HEK293 (cell line): ENCODE measurements around the gene NEIL1.
A peak's percentile ranks its signal among the peaks of the same experiment; 100 is the strongest.
"Not testable (repeated sequence)": the region's sequence is repeated elsewhere in the genome, so short reads cannot be mapped to it uniquely, and the experiment has no call there.

Source experiments
- CTCF ChIA-PET: fragments of 350-600 bp; formaldehyde crosslinking; extraction: SDS; loops from one replicate; lab custom pipeline; 2021; ENCODE audit warnings: antibody characterized with exemption; lab: Yijun Ruan, JAX
- POLR2A ChIA-PET: fragments of 300-600 bp; formaldehyde crosslinking; extraction: SDS; loops from one replicate; lab custom pipeline; 2020; ENCODE audit warnings: antibody characterized with exemption, inconsistent platforms; lab: Yijun Ruan, JAX
- H3K27ac ChIP-seq: fragments of 200-500 bp; sonication (Bioruptor generic); 2 replicates; pipeline ENCODE4 v1.5.1; 2014; ENCODE audit warnings: low read depth, low read length, control low read depth, inconsistent platforms; ENCODE audit errors: extremely low read depth
- H3K36me3 ChIP-seq, 2 experiments: fragments of 200-500 bp in 1 of 2; sonication (Bioruptor generic) in 1 of 2; 1 replicate in 1 of 2; 2 replicates in 1 of 2; pipeline ENCODE4 v1.5.1; 2014 to 2017; ENCODE audit warnings: inconsistent platforms in 2 of 2, low read length in 2 of 2; ENCODE audit not compliant: control insufficient read depth in 2 of 2, insufficient read depth in 1 of 2
- H3K4me1 ChIP-seq: fragments of 200-500 bp; sonication (Bioruptor generic); 2 replicates; pipeline ENCODE4 v1.5.1; 2014; ENCODE audit warnings: mild to moderate bottlenecking, low read length, inconsistent platforms; ENCODE audit not compliant: control insufficient read depth, insufficient read depth
- H3K4me3 ChIP-seq: 2 replicates; pipeline ENCODE4 v1.5.1; 2011; ENCODE audit warnings: low read depth, mild to moderate bottlenecking, control low read depth, low read length, moderate library complexity
- H3K9me3 ChIP-seq: fragments of 200-500 bp; sonication (Bioruptor generic); 2 replicates; pipeline ENCODE4 v1.5.1; 2014; ENCODE audit warnings: low read depth, low read length, inconsistent platforms; ENCODE audit not compliant: control insufficient read depth, insufficient read depth
- AEBP2 ChIP-seq: fragments of 450-650 bp; formaldehyde crosslinking; IDR thresholded peaks from 2 replicates; pipeline ENCODE4 v1.5.1; 2016; ENCODE audit warnings: missing biosample characterization, missing genetic modification characterization, borderline replicate concordance
- FEZF1 ChIP-seq: fragments of 450-650 bp; formaldehyde crosslinking; IDR thresholded peaks from 2 replicates; pipeline ENCODE4 v1.5.1; 2016; ENCODE audit warnings: missing biosample characterization, missing genetic modification characterization
- HOXA7 ChIP-seq: sonication (generic); formaldehyde crosslinking; IDR thresholded peaks from 2 replicates; pipeline ENCODE4 v1.8.1; 2022; ENCODE audit warnings: missing genetic modification reagents, borderline replicate concordance
- KLF1 ChIP-seq: fragments of 450-650 bp; formaldehyde crosslinking; IDR thresholded peaks from 2 replicates; pipeline ENCODE4 v1.5.1; 2016; ENCODE audit warnings: missing biosample characterization, missing genetic modification characterization
- WT1 ChIP-seq: fragments of 450-650 bp; formaldehyde crosslinking; IDR thresholded peaks from 2 replicates; pipeline ENCODE4 v1.5.1; 2016; ENCODE audit warnings: missing biosample characterization, missing genetic modification characterization
- ZNF10 ChIP-seq: fragments of 450-650 bp; formaldehyde crosslinking; IDR thresholded peaks from 2 replicates; pipeline ENCODE4 v1.5.1; 2017; ENCODE audit warnings: missing biosample characterization, missing genetic modification characterization
- ZNF133 ChIP-seq: fragments of 450-650 bp; formaldehyde crosslinking; IDR thresholded peaks from 2 replicates; pipeline ENCODE4 v1.5.1; 2016; ENCODE audit warnings: missing biosample characterization, missing genetic modification characterization
- ZNF16 ChIP-seq: fragments of 450-650 bp; formaldehyde crosslinking; IDR thresholded peaks from 2 replicates; pipeline ENCODE4 v1.5.1; 2016; ENCODE audit warnings: low read depth, missing biosample characterization, missing genetic modification characterization
- ZNF169 ChIP-seq: fragments of 450-650 bp; formaldehyde crosslinking; IDR thresholded peaks from 2 replicates; pipeline ENCODE4 v1.5.1; 2016; ENCODE audit warnings: missing biosample characterization, missing genetic modification characterization
- ZNF175 ChIP-seq: fragments of 450-650 bp; formaldehyde crosslinking; IDR thresholded peaks from 2 replicates; pipeline ENCODE4 v1.5.1; 2016; ENCODE audit warnings: missing biosample characterization, missing genetic modification characterization
- ZNF202 ChIP-seq: fragments of 450-650 bp; formaldehyde crosslinking; IDR thresholded peaks from 2 replicates; pipeline ENCODE4 v1.5.1; 2016; ENCODE audit warnings: missing biosample characterization, missing genetic modification characterization, borderline replicate concordance
- ZNF23 ChIP-seq: fragments of 450-650 bp; formaldehyde crosslinking; IDR thresholded peaks from 2 replicates; pipeline ENCODE4 v1.5.1; 2016; ENCODE audit warnings: missing biosample characterization, missing genetic modification characterization, borderline replicate concordance
- ZNF248 ChIP-seq: fragments of 450-650 bp; formaldehyde crosslinking; IDR thresholded peaks from 2 replicates; pipeline ENCODE4 v1.5.1; 2017; ENCODE audit warnings: missing biosample characterization, missing genetic modification characterization
- ZNF26 ChIP-seq: fragments of 450-650 bp; formaldehyde crosslinking; IDR thresholded peaks from 2 replicates; pipeline ENCODE4 v1.5.1; 2016; ENCODE audit warnings: missing biosample characterization, missing genetic modification characterization
- ZNF274 ChIP-seq, 2 experiments: fragments of 200-500 bp in 1 of 2; fragments of 450-650 bp in 1 of 2; sonication (Bioruptor generic) in 1 of 2; formaldehyde crosslinking in 1 of 2; IDR thresholded peaks; 2 replicates each; pipeline versions ENCODE4 v1.5.1 to v1.6.1; 2014 to 2016; ENCODE audit warnings: borderline replicate concordance in 1 of 2, inconsistent platforms in 1 of 2, low read length in 1 of 2, missing biosample characterization in 1 of 2, missing genetic modification characterization in 1 of 2
- ZNF311 ChIP-seq: fragments of 450-650 bp; formaldehyde crosslinking; IDR thresholded peaks from 2 replicates; pipeline ENCODE4 v1.5.1; 2017; ENCODE audit warnings: missing biosample characterization, missing genetic modification characterization, borderline replicate concordance
- ZNF350 ChIP-seq: fragments of 450-650 bp; formaldehyde crosslinking; IDR thresholded peaks from 2 replicates; pipeline ENCODE4 v1.5.0; 2017; ENCODE audit warnings: missing biosample characterization, mild to moderate bottlenecking, missing genetic modification characterization
- ZNF580 ChIP-seq: fragments of 450-650 bp; formaldehyde crosslinking; IDR thresholded peaks from 2 replicates; pipeline ENCODE4 v1.5.1; 2016; ENCODE audit warnings: missing biosample characterization, missing genetic modification characterization
- ZNF664 ChIP-seq: fragments of 450-650 bp; formaldehyde crosslinking; IDR thresholded peaks from 2 replicates; pipeline ENCODE4 v1.5.1; 2016; ENCODE audit warnings: missing biosample characterization, missing genetic modification characterization
- ZNF768 ChIP-seq: fragments of 450-650 bp; formaldehyde crosslinking; IDR thresholded peaks from 2 replicates; pipeline ENCODE4 v1.5.1; 2018; ENCODE audit warnings: missing biosample characterization, mild to moderate bottlenecking, missing genetic modification characterization
- ZXDB ChIP-seq: fragments of 450-650 bp; formaldehyde crosslinking; IDR thresholded peaks from 2 replicates; pipeline ENCODE4 v1.5.1; 2016; ENCODE audit warnings: missing biosample characterization, missing genetic modification characterization
- TF ChIP-seq, protein P1 (sequence below): fragments of 450-650 bp; formaldehyde crosslinking; optimal IDR thresholded peaks from 2 replicates; pipeline ENCODE3; 2016; ENCODE audit warnings: missing biosample characterization, mild to moderate bottlenecking, missing genetic modification characterization
- TF ChIP-seq, protein P2 (sequence below): fragments of 450-650 bp; formaldehyde crosslinking; IDR thresholded peaks from 2 replicates; pipeline ENCODE4 v1.5.1; 2017; ENCODE audit warnings: missing biosample characterization, missing genetic modification characterization

Gene NEIL1

GRCh38 chr15:75302318-75302717 is 44.5 kb upstream of the NEIL1 start (continued):
- no peak for TF ChIP-seq ZNF133 (tag by site-specific recombination)
- TF ChIP-seq, protein P1, sequence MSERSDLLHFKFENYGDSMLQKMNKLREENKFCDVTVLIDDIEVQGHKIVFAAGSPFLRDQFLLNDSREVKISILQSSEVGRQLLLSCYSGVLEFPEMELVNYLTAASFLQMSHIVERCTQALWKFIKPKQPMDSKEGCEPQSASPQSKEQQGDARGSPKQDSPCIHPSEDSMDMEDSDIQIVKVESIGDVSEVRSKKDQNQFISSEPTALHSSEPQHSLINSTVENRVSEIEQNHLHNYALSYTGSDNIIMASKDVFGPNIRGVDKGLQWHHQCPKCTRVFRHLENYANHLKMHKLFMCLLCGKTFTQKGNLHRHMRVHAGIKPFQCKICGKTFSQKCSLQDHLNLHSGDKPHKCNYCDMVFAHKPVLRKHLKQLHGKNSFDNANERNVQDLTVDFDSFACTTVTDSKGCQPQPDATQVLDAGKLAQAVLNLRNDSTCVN (tag by site-specific recombination): no peak
- no peak for TF ChIP-seq ZNF311
- TF ChIP-seq AEBP2 (tag by site-specific recombination): no peak
- no peak for TF ChIP-seq ZNF664 (tag by site-specific recombination)

- H3K4me1 ChIP-seq, H3K36me3 ChIP-seq, H3K4me3 ChIP-seq, POLR2A ChIA-PET, H3K9me3 ChIP-seq, H3K27ac ChIP-seq, CTCF ChIA-PET: not testable (repeated sequence)
These were observed 44.1 kb upstream of the NEIL1 start for GRCh38 chr15:75302753-75303152.

DNA sequence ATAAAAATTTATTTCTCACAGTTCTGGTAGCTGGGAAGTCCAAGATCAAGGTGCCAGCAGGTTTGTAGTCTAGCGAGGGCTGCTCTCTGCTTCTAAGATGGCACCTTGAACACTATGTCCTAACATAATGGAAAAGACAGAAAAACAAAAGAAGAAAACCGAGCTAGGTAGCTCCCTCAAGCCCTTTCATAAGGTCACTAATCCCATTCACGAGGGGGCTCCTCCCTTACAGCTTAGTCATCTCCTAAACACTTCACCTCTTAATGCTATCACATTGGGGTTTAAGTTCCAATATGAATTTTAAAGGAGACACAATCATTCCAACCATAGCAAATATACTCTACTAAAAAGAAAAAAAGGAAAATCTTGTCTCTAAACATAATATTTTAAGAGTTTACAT is 40.7 kb upstream of the NEIL1 start:
- TF ChIP-seq ZNF23 (tag by site-specific recombination) (no peak), ZNF248 (tag by site-specific recombination) (no peak), ZNF202 (tag by site-specific recombination) (no peak), ZXDB (no peak), FEZF1 (tag by site-specific recombination) (no peak), WT1 (tag by site-specific recombination) (peak; percentile 57), ZNF580 (tag by site-specific recombination) (no peak)
- TF ChIP-seq, protein P2, sequence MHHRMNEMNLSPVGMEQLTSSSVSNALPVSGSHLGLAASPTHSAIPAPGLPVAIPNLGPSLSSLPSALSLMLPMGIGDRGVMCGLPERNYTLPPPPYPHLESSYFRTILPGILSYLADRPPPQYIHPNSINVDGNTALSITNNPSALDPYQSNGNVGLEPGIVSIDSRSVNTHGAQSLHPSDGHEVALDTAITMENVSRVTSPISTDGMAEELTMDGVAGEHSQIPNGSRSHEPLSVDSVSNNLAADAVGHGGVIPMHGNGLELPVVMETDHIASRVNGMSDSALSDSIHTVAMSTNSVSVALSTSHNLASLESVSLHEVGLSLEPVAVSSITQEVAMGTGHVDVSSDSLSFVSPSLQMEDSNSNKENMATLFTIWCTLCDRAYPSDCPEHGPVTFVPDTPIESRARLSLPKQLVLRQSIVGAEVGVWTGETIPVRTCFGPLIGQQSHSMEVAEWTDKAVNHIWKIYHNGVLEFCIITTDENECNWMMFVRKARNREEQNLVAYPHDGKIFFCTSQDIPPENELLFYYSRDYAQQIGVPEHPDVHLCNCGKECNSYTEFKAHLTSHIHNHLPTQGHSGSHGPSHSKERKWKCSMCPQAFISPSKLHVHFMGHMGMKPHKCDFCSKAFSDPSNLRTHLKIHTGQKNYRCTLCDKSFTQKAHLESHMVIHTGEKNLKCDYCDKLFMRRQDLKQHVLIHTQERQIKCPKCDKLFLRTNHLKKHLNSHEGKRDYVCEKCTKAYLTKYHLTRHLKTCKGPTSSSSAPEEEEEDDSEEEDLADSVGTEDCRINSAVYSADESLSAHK: no peak
- no peaks in the 10 kb centered on the region for H3K36me3 ChIP-seq
- POLR2A ChIA-PET: interaction anchor here (0.8 kb wide), 1 partner anchor 29 kb away, joined by 4 read pairs; no protein-coding TSS in a partner anchor
- no peak overlapping the region for H3K27ac ChIP-seq
- CTCF ChIA-PET: interaction anchor here (0.8 kb wide), 3 partner anchors 31 to 537 kb away, joined by 3 read pairs; no protein-coding TSS in a partner anchor
- H3K9me3 ChIP-seq: no peaks in the 10 kb centered on the region
- H3K4me1 ChIP-seq: no peaks in the 10 kb centered on the region
- H3K4me3 ChIP-seq: no peak overlapping the region

- ChIA-PET CTCF (interaction anchor here (0.6 to 3.2 kb wide), 25 partner anchors 12 to 1409 kb away, joined by 3 to 25 read pairs (median 4); partner anchors contain the start of genes SCAMP5 and SNX33), POLR2A (interaction anchor here (1.0 to 1.2 kb wide), 2 partner anchors 60 to 106 kb away, joined by 4 to 5 read pairs; partner anchors contain the start of genes C15orf39 and MAN2C1)
- Histone ChIP-seq H3K9me3 (no peaks in the 10 kb centered on the region), H3K4me3 (no peak overlapping the region), H3K27ac (no peak overlapping the region), H3K36me3 (no peaks in the 10 kb centered on the region), H3K4me1 (no peaks in the 10 kb centered on the region)
- TF ChIP-seq ZNF274 (IDR thresholded peaks at IDR 0.05; ENCODE audit: low read length) (no peak), ZNF274 (tag by site-specific recombination; IDR thresholded peaks at IDR 0.05; ENCODE audit: borderline replicate concordance) (no peak), ZNF768 (tag by site-specific recombination) (no peak), HOXA7 (CRISPR knock-in tag) (no peak), ZNF16 (no peak), ZNF169 (tag by site-specific recombination) (no peak), KLF1 (tag by site-specific recombination) (peak; percentile 73), ZNF350 (no peak), ZNF26 (tag by site-specific recombination) (no peak), ZNF10 (tag by site-specific recombination) (no peak), ZNF175 (tag by site-specific recombination) (no peak)
These were observed 39.0 kb upstream of the NEIL1 start for GRCh38 chr15:75307778-75308390.
